Superior temporal gyrus (tissue), 1 donor: Measurements from ENCODE around the gene FGD4.
"Not testable (repeated sequence)": the region's sequence is repeated elsewhere in the genome, so short reads cannot be mapped to it uniquely, and the experiment has no call there.

Experiments used
- DNase-seq: peaks from one replicate; pipeline ENCODE4 v3.0.0-alpha.2; 2016; ENCODE audit errors: extremely low spot score

FGD4 gene

DNA sequence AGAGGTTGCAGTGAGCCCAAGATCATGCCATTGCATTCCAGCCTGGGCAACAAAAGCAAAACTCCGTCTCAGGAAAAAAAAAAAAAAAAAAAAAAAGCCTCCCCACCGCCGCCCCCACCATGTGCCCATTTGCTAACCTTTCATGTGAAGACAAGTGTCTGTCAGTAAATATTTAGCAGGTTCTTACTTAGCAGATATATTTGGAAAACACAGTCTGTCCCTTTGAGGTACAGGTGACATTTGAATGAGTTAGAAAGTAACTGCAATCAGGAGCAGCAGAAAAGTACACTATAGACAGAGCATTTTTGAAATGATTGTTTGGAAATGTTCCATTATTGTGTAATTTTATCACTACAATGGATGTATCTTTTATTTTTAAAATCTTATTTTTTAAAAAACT lies 119.7 kb downstream of the FGD4 start:
- DNase-seq: no peak

DNA sequence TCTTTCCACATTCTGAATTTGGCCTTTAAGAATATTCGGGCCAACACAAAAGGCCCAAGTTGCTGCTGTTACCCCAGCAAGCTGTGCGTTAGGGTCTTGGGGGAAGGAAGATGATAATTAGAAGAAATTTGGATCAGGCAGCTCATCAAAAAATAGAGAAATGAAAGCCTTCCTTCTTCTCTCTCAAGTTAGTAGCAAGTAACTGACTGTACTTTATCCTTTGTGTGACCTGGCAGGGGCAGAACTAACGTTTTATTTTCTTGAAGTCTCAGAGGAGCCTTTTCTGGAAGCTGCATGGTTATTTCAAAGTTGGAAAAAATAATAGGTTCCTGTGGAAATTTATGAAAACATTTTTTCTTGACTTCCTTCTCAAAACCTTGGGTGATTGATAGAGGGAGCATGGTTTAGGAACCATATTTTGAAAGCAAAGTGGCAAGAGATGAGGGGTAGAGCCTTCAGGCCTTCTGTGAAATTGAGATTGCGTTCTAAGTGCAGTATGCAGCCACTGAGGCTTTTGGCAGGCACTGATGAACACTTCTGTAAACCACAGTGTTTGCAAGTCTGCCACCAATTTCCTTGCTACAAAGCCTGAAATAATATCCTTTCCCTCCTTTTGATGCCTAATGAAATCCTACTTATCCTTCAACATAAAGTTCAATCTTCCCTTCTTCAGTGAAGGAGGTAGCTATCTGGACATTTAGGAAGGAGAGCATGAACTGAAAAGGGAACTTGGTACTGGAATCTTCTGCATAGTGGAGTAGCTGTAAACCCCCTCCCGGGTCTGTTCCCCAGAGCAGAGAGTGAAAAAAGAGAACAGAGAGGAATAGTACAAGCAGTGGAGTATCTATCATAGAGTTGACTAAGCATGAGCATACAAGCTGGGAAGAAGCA lies 123.2 kb downstream of the FGD4 start:
- DNase-seq: no peak

DNA sequence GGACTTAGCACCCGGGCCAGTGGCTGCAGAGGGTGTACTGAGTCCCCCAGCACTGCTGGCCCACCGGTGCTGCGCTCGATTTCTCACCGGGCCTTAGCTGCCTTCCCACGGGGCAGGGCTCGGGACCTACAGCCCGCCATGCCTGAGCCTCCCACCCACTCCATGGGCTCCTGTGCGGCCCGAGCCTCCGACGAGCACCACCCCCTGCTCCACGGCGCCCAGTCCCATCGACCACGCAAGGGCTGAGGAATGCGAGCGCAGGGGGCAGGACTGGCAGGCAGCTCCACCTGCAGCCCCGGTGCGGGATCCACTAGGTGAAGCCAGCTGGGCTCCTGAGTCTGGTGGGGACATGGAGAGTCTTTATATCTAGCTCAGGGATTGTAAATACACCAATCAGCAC lies 126.4 kb downstream of the FGD4 start:
- DNase-seq: not testable (repeated sequence)

DNA sequence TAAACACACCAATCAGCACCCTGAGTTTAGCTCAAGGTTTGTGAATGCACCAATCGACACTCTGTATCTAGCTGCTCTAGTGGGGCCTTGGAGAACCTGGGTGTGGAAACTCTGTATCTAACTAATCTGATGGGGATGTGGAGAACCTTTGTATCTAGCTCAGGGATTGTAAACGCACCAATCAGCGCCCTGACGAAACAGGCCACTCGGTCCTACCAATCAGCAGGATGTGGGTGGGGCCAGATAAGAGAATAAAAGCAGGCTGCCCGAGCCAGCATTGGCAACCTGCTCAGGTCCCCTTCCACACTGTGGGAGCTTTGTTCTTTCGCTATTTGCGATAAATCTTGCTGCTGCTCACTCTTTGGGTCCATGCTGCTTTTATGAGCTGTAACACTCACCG lies 127.0 kb downstream of the FGD4 start:
- not testable (repeated sequence) for DNase-seq

DNA sequence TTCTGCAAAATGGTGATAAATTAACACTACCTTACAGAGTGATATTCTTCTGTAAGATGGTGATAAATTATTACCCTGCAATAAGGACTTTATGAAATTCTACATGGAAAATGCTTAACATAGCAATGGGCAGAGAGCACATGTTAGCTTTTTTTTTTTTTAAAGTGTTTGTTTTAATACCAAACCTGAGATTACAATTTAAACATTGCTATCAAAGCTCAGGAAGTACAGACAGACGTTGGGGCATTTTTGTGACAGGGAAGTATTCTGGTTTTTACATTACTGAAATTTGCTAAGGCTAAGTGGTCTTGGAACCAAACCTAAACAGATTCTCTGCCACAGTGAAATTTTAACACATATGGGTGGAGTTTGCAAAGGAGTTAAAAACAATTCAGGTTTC lies 133.1 kb downstream of the FGD4 start:
- no peak for DNase-seq

DNA sequence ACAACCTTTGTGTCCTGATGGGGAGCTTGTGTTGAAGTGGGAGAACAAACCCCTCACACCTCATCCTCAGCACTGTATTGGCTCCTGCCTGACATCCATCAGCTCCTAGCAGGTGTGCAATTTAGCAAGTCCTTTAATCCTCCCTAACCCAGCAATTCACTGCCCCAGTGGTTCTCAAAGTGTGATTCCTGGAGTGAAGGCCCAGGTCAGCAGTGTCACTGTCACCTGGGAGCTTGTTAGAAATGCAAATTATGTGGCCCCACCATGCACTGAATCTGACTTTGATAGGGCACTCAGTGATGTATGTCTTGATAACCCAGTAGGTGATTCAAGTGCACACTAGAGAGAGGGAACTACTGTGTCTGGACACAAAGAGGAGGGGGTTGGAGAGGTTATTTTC lies 133.6 kb downstream of the FGD4 start:
- no peak for DNase-seq

DNA sequence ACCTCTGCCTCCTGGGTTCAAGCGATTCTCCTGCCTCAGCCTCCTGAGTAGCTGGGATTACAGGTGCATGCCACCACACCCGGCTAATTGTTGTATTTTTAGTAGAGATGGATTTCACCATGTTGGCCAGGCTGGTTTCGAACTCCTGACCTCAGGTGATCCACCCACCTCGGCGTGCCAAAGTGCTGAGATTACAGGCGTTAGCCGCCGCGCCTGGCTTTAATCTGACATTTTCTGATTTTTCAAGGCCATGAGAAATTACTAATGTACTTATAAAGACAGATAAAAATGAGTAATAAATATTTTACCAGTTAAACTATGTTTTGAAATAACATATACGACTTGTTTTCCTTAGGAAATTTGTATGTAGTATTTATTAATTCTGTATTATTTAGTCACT lies 134.1 kb downstream of the FGD4 start:
- DNase-seq: not testable (repeated sequence)

DNA sequence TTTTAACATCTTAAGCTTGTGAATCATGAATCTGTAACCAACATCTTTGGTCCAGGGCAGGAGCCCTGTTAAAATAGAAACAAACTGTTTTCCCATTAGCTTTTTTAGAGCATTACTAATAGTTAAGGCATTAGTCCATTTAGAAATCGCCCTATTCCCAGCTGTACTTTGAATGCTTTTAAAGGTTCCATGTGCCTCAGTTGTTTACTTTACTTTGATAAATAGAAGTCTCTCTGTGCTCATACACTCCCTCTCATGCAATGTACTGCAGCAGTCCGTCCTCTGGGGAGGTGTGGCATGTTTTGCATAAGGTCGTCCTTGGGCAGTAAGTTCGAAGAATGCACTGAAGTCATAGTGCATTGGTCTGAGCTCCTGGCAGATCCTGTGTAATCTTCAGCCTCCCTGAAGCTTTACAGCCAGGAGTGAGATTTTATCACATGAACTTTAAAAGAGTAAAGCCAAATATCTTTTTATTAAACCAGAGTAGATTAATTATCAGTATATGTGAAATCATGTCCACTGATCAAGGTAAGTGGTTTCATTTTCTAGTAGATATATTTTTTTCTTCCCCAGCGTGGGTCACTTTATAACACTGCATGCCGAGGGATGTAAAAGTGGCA lies 134.7 kb downstream of the FGD4 start:
- peak; percentile 52 for DNase-seq

DNA sequence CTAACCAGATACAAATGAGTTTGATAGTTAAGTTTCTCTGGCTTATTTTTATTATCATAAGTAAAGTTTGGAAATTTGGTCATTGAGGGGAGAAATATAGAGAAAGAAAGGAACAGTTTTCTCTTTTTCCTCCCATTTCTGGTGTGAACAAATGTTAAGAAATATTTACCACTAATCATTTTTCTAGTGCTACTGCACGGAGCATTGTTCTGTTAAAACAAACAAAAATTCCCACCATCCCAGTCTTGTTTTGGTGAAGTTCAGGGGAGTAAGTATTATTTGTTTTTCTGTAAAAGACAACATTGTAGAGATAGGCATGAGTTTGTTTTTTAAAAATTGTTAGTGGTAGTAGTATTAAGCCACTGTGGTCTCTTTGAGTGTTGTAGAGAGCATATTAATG lies 135.3 kb downstream of the FGD4 start:
- peak; percentile 65 for DNase-seq

DNA sequence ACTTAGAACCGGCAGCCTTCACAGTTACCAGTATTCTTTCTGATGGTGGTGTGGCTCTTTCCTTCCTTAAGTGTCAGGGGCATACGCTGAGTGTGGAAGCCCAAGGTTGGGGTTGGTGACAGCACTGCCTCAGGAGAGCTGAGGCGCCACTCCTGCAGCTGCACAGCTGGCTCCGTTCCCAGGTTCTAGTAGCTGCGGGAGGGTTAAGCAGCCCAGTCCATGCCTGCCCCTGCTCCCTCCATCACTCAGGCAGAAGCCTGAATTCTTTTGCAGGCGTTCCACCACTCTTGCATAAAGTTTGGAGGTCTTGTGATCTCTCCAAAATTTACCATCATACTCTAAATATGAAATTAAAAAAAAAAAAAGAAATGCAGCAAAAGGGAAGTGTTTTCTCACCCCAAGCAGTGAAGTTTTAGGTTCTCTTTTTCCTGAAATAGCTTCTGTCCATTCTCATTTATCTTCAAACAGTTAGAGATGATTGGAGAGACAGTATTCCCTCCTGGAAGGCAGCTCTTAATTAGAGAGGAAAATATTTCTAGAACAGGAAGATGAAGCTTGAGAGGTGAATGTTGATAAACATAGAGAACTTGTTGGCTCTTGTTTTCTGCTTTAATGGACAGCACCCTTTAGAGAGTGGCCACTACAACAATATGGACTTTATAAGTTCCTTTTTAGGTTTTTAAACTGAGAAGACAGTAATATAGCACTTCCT lies 136.1 kb downstream of the FGD4 start:
- peak; percentile 91 for DNase-seq

DNA sequence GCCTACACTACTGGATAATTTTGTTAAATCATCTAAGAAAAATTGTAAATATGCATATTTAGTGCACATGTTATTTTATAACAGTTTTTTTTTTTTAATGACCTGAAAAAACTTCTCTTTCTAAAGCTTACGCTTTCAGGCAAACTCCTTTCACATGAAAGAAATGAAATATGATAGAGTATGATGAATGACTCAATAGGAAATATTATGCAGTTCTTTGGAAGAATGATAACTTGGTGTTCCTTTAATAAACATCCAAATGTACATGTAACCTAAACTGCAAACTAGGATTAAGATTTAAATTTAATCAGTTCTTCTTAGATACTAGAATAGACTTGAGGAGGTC lies 136.6 kb downstream of the FGD4 start:
- no peak for DNase-seq

DNA sequence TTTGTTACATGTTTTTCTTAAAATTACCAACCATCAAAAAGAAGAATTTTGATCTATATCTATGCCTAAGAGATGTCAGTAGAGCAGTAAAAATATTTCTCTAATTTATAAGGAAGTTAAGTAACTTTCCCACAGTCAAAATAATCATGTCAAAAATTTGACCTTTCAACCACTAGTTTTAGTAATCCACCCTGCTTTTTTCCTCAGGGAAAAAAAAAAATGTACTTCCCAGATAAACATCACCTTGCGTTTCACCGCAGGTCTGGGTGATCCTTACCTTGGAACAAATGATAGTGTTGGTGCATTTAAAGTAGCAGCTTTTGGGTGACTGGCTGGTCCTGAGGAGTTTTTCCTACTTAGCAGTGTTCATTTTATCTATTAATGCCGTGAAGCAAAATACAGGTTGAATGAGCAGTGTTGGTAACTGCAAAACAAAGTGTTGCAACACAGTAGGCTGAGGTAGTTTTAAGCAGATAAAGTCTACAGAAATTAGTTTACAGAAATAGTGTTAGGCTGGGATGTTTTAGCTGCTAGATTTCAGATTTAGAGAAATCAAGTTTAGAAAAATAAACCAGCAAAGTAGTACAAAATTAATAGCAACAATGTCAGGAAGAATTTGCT lies 142.5 kb downstream of the FGD4 start:
- peak; percentile 55 for DNase-seq

DNA sequence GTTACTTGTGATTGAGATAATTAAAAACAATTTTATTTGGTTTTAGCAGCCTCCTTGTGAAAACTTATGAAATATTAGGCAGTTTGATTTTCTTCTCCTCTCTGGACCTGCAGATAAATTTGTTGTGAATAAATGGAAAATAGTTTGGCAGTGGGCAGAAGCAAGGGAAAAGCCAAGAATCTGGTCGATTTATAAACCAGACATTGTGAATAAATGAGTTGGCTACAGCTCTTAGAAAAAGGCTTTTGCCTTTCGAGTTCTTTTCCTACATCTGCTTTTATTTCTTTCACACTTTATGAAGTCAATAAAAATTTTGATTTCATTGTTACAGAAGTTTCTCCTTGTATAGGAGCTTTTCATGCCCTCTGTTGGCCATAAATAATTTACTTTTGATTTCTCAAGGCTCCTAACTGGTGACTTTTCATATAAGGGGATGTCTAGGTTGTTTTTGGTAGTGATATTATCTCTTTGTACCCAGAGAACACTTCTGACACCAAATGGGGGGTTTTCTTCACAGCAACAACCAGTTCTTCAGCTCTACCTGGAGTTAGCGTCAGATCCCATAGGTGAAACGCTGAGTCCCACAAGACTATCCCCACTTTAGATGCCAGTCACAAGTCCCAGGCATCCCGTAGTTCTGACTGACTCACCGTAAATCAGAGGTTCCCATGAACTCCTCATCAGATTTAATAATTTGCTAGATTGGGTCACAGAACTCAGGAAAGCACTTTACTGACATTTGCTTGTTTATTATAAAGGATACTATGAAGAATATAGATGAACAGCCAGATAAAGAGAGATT lies 143.3 kb downstream of the FGD4 start:
- DNase-seq: peak; percentile 58

DNA sequence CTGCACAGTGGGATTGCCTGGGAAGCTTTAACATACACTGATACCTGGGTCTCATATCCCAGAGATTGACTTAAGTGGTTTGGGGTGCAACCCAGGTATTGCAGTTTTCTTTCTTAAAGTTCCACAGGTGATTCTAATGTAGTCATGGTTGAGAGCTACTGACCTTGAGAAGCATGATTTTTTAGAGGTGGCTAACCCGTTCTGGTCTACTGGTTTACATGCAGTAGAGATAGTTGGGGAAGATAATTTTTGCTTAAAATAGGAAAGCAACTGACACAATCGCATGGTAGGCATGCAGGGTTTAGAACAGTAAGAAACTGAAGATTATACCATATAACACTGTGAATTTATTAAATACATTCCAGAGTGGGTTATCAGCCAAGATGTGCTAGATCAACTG lies 145.5 kb downstream of the FGD4 start:
- DNase-seq: no peak

DNA sequence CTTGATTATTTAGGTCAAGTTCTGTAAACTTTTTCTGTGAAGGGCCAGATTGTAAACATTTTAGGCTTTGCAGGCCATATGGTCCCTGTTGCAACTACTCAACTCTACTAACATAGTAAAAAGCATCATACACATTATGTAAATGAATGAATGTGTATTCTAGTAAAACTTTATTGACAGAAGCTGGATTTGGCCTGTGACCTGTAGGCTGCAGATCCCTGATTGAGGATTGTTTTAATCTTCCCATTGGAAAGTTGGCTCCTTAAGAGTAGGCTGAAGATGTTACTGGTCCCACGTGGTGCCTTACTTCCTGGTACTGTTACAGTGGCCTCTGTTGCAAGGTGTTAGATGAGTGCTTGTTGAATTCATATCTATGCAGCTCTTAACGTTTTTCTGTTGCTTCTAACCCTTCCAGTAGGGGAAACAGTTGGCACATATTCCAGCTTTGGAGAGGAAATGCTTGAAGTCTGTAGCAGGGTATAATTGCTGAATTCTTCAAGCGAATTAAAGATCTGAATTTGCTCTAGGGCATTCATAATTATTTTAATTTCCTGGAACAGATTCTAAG lies 146.1 kb downstream of the FGD4 start:
- DNase-seq: no peak

DNA sequence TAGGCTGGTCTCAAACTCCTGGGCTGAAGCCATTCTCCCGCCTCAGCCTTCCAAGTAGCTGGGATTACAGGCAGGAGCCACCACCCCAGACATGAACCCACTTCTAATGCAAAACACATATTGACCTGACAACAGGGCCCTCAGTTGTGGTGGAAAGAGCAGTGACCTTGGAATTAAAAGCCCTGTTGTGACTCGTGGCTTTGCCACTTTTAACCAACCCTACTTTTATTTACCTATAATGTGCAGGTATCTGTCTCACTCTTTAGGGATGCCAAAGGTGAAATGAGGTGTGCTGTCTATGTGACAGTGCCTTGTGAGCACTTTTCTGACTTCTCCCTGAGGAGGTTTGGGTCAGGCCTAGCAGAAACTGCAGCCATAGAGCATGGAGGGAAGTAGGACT lies 146.9 kb downstream of the FGD4 start:
- DNase-seq: no peak

DNA sequence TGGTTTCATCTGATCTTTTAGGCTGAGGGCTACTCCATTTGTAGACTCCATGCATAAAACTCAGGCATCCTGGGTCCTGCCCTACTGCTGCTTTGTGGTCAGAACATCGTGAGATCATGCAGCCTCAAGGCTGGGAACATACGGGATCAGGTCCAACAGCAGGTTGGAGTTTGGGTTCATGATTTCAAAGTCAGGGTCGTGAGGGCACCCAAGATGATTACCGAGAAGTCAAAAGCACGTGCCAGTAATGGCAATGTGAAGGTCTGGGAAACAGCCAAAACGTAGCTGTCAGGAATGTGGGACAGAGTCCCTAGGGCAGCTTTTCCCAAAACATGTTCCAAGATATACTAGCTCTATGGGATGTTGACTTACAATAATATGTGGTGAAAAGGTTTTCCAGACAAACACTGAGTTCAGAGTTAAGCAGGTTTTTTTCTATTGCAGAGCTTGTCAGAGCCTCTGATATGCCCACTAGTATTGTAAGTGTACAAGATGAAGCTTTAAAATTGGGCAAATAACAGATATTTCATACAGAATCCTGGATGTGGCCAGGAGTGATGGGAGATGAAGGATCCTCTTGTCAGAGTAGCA lies 149.4 kb downstream of the FGD4 start:
- no peak for DNase-seq

DNA sequence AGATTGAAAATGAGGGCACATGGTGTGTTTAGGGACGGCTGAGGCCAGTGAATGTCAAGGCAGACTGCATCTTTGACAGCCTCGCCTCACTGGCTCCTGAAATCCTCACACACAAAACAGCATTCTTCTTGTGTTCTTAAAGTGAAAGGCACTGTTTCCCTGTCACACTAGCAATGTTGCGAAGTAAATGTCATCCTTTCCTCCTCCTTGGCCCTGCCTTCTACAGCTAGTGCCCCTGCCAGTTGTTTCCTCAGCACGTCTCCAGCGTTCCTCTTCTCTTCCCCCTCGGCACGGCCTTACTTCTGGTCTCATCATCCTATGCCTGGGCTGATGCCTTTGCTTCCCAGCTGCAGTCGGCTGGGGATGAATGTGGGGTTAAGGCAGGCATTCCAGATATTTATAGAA lies 150.3 kb downstream of the FGD4 start:
- no peak for DNase-seq

DNA sequence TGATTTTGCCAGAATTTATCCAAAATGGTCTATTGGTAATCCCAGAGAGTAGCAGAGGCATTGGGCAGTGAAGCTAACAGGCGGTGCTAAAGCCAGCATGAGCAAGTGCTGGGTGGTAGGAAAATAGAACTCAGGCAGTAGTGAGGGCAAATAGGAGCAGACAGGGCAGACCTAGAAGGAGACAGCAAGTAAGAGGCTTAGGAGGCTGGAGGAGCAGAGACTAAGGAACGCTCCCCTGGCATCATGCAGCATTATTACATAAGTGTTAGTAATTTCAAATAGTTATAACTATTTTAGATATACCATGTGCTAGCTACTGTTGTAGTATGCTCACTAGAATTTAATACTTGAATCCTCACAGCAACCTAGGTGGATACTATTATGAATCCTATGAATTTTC lies 151.7 kb downstream of the FGD4 start:
- DNase-seq: no peak

DNA sequence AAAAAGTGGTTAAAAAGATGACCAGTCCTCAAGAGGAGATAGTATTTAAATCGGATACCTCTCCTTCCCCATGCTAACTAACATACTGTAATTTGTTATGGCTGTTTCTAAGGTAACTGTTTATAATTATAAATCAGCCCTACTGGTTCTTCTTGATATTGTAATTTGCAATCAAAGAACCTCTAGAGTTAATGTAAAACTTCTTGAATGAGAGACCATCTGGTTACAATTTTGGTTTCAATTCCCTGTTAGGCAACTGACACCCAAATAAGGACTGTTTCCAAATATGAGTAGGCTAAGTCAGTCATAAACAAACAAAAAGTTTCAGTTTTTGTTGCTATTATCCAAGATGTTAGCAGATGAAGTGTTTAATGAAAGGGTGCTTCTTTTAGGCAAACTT lies 159.5 kb downstream of the FGD4 start:
- no peak for DNase-seq

DNA sequence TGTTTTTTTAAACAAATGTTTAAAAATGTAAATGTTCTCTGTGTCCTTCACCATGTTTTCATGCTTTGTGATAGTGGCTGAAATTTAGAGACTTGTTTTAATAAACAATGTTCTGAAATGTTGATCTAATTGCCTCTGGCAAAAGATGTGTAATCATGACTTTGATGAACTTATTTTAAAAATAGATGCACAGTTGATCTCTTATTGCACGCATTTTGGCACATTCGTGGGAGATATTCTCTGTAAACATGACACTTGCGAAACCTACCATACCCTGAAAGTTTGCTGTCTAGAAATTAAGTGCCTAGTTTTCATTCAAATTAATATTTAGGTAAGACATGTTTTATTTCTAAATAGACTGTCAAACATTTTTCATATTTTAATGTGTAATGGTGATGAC lies 160.1 kb downstream of the FGD4 start:
- DNase-seq: no peak
